Neural progenitor cell (in vitro differentiated cells): ENCODE measurements around the gene PLXNA4. TPM values are rescaled to one million over a fixed set of nuclear protein-coding genes. Genes with fewer than 3 reads are reported as not detected.
A peak's percentile ranks its signal among the peaks of the same experiment; 100 is the strongest.

Experiments used
- DNase-seq: peaks from one replicate; pipeline ENCODE4 v3.0.0-alpha.2; 2016; ENCODE audit warnings: low spot score
- H2AFZ ChIP-seq: fragments of 200-600 bp; sonication (generic); replicated peaks from 2 replicates; pipeline ENCODE4 v1.6.1; 2016; ENCODE audit warnings: antibody characterized with exemption
- H3F3A ChIP-seq: fragments of 200-600 bp; sonication (generic); 2 replicates; pipeline ENCODE4 v1.6.1; 2016; ENCODE audit warnings: antibody characterized with exemption, low read depth
- H3K27ac ChIP-seq: fragments of 200-600 bp; sonication (generic); 2 replicates; pipeline ENCODE4 v1.5.1; 2016; ENCODE audit warnings: mild to moderate bottlenecking
- H3K27me3 ChIP-seq: fragments of 200-600 bp; sonication (generic); 2 replicates; pipeline ENCODE4 v1.6.1; 2016; ENCODE audit warnings: mild to moderate bottlenecking, moderate library complexity
- H3K36me3 ChIP-seq: fragments of 200-600 bp; sonication (generic); 2 replicates; pipeline ENCODE4 v1.5.1; 2016
- H3K4me1 ChIP-seq: fragments of 200-600 bp; sonication (generic); 2 replicates; pipeline ENCODE4 v1.6.1; 2016; ENCODE audit warnings: mixed run types
- H3K4me2 ChIP-seq: fragments of 200-600 bp; sonication (generic); 2 replicates; pipeline ENCODE4 v1.6.1; 2016
- H3K4me3 ChIP-seq: fragments of 200-600 bp; sonication (generic); 2 replicates; pipeline ENCODE4 v1.5.1; 2016
- H3K79me2 ChIP-seq: fragments of 200-600 bp; sonication (generic); 2 replicates; pipeline ENCODE4 v1.6.1; 2016; ENCODE audit warnings: low read depth
- H3K9ac ChIP-seq: fragments of 200-600 bp; sonication (generic); 2 replicates; pipeline ENCODE4 v1.6.1; 2016
- H3K9me3 ChIP-seq: fragments of 200-600 bp; sonication (generic); 2 replicates; pipeline ENCODE4 v1.5.1; 2016; ENCODE audit warnings: low read depth
- H4K20me1 ChIP-seq: fragments of 200-600 bp; sonication (generic); 2 replicates; pipeline ENCODE4 v1.6.1; 2016; ENCODE audit warnings: low read depth
- H3K27ac Mint-ChIP-seq: 3 replicates; pipeline ENCODE4 v1.8.0; 2021; ENCODE audit warnings: mixed read lengths
- H3K27me3 Mint-ChIP-seq: 2 replicates; pipeline ENCODE4 v1.8.0; 2022; ENCODE audit warnings: low read depth, mild to moderate bottlenecking, inconsistent platforms, moderate library complexity, mixed read lengths; ENCODE audit not compliant: insufficient read depth
- H3K36me3 Mint-ChIP-seq: 3 replicates; pipeline ENCODE4 v1.8.0; 2021; ENCODE audit warnings: mixed read lengths
- H3K4me1 Mint-ChIP-seq: 3 replicates; pipeline ENCODE4 v1.8.0; 2021; ENCODE audit warnings: mixed read lengths
- H3K4me3 Mint-ChIP-seq: 3 replicates; pipeline ENCODE4 v1.8.0; 2021; ENCODE audit warnings: mild to moderate bottlenecking, moderate library complexity, mixed read lengths
- H3K9me3 Mint-ChIP-seq: 3 replicates; pipeline ENCODE4 v1.8.0; 2020; ENCODE audit warnings: mixed read lengths
- EZH2 ChIP-seq: fragments of 200-600 bp; sonication (generic); IDR thresholded peaks from 2 replicates; pipeline ENCODE4 v1.6.1; 2017; ENCODE audit warnings: antibody characterized with exemption, mild to moderate bottlenecking, moderate library complexity
- EZH2phosphoT487 ChIP-seq: fragments of 200-600 bp; sonication (generic); IDR thresholded peaks from 2 replicates; pipeline ENCODE4 v1.6.1; 2017; ENCODE audit warnings: antibody characterized with exemption
- total RNA-seq: library from RNA; depleted of rRNA; stranded (reverse); fragments of >200 nt; gene quantifications from 2 replicates; pipeline ENCODE4 v1.2.3, GENCODE V29; 2015; ENCODE audit warnings: low replicate concordance
- TF ChIP-seq, protein P1 (sequence below): fragments of 200-600 bp; sonication (generic); IDR thresholded peaks from 2 replicates; pipeline ENCODE4 v1.5.1; 2017; ENCODE audit warnings: antibody characterized with exemption, mild to moderate bottlenecking

The PLXNA4 gene
- total RNA-seq, 1 donor from 2014 or later = 0.49 TPM

DNA sequence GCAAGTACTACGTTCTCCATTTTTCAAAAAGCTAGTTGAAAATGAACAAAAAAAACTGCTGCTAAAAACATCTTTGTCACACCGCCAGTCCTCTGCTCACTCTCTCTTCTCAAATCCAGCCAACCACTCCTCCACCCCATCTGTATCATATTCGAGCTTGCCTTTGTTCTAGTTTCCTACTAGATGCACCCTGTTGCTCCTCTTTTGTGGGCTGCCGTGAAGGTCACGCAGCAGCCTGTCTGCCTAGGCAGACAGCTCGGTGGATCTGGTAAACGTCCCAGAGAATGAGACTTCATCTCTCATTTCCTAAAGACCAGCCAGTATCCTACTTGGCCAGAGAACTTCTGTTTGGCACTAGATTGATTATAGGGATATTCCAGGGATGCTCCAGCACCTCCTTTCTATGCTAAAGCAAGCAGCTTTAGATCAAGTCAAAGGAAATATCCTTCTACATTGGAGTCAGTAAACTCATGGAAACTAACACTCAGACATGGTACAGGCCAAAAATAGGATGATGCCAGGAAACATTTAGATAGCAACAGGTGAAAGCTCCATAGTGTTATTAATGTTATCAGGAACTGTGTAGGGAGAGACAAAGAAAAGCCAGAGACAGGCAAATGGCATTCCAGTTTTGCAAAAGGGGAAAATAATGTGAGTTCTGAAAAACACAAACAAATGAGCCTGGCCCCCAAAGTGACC, 8.7 kb upstream of the PLXNA4 start:
- Mint-ChIP-seq H3K36me3 (no peaks in the 10 kb centered on the region), H3K27ac (peak overlapping the region; percentile 53), H3K9me3 (no peaks in the 10 kb centered on the region), H3K27me3 (peaks cover 6% of the 10 kb centered on the region), H3K4me1 (peaks cover 19% of the 10 kb centered on the region), H3K4me3 (peak overlapping the region; percentile 1)
- DNase-seq = no peak
- TF ChIP-seq, protein P1, sequence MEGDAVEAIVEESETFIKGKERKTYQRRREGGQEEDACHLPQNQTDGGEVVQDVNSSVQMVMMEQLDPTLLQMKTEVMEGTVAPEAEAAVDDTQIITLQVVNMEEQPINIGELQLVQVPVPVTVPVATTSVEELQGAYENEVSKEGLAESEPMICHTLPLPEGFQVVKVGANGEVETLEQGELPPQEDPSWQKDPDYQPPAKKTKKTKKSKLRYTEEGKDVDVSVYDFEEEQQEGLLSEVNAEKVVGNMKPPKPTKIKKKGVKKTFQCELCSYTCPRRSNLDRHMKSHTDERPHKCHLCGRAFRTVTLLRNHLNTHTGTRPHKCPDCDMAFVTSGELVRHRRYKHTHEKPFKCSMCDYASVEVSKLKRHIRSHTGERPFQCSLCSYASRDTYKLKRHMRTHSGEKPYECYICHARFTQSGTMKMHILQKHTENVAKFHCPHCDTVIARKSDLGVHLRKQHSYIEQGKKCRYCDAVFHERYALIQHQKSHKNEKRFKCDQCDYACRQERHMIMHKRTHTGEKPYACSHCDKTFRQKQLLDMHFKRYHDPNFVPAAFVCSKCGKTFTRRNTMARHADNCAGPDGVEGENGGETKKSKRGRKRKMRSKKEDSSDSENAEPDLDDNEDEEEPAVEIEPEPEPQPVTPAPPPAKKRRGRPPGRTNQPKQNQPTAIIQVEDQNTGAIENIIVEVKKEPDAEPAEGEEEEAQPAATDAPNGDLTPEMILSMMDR = no peak
- TF ChIP-seq EZH2 = no peak
- no peak for TF ChIP-seq EZH2phosphoT487
- no peaks in the 10 kb centered on the region for H3K79me2 ChIP-seq
- H3K4me2 ChIP-seq = no peak overlapping the region
- H3K4me3 ChIP-seq = no peak overlapping the region
- H3F3A ChIP-seq = peaks cover under 1% of the 10 kb centered on the region
- H2AFZ ChIP-seq = no peak overlapping the region
- no peaks in the 10 kb centered on the region for H4K20me1 ChIP-seq
- H3K4me1 ChIP-seq = peaks cover under 1% of the 10 kb centered on the region
- no peaks in the 10 kb centered on the region for H3K9me3 ChIP-seq
- H3K27me3 ChIP-seq = peaks cover 30% of the 10 kb centered on the region
- H3K27ac ChIP-seq = no peak overlapping the region
- no peak overlapping the region for H3K9ac ChIP-seq
- H3K36me3 ChIP-seq = no peaks in the 10 kb centered on the region

DNA sequence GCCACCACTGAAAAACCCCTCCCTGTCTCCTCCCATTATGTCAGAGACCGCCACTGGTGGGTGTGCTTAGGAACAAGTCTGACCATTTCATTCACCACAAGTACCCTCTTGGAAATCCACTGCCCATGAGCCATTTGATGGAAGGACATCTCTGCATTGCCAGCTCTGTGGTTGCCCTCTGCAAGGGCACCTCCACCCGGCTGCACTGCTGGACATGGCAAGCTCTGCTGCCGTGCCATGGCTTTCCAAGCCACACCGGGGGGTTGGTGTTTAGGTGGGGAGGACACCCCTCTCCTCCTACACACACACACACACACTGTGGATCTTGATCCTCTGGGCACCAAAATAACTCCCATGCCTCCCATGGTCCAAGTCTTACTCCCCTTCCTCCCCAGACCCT, 5.2 kb upstream of the PLXNA4 start:
- H3K4me3 Mint-ChIP-seq = no peak overlapping the region
- H3F3A ChIP-seq = no peaks in the 10 kb centered on the region
- DNase-seq = no peak
- TF ChIP-seq EZH2phosphoT487 (no peak), EZH2 (no peak)
- TF ChIP-seq, protein P1 = no peak
- peaks cover 3% of the 10 kb centered on the region for H4K20me1 ChIP-seq
- H3K9me3 ChIP-seq = no peaks in the 10 kb centered on the region
- peaks cover 2% of the 10 kb centered on the region for H3K9me3 Mint-ChIP-seq
- H3K79me2 ChIP-seq = no peaks in the 10 kb centered on the region
- H3K27ac ChIP-seq = no peak overlapping the region
- peaks cover 19% of the 10 kb centered on the region for H3K27me3 Mint-ChIP-seq
- no peak overlapping the region for H3K4me2 ChIP-seq
- peak overlapping the region; percentile 4 for H3K27ac Mint-ChIP-seq
- no peak overlapping the region for H2AFZ ChIP-seq
- no peaks in the 10 kb centered on the region for H3K36me3 ChIP-seq
- no peaks in the 10 kb centered on the region for H3K36me3 Mint-ChIP-seq
- H3K9ac ChIP-seq = no peak overlapping the region
- peaks cover 58% of the 10 kb centered on the region for H3K27me3 ChIP-seq
- peaks cover 19% of the 10 kb centered on the region for H3K4me1 Mint-ChIP-seq
- H3K4me3 ChIP-seq = no peak overlapping the region
- peaks cover 1% of the 10 kb centered on the region for H3K4me1 ChIP-seq

DNA sequence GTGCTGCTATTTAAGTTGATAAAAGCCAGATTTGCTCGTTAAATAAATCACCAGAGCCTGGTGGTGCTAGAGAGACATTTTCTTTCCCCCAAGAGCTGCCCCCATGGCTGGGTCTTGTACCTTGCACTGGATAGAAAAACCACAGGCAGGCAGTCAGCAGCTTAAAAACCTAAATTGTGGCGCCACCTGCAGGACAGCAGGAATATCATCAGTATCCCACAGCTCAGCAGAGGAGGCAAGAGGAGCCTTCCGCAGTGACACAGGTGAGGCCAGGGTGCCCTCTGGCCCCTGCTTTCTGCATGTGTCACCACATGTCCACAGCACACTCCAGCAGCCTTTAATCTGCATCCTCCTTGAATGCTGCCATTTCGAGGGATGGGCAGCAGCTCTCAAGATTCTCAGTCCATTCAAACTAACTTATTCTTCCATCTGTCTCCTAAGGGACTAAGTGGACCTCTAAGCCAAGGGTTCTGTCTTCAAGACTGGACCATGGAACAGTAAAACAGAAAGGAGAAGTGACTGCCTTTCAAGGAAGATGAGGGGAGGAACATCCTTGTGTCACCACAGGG, 4.5 kb upstream of the PLXNA4 start:
- Histone ChIP-seq H3K9me3 (no peaks in the 10 kb centered on the region), H3K9ac (no peak overlapping the region), H3K36me3 (no peaks in the 10 kb centered on the region), H3F3A (peaks cover 1% of the 10 kb centered on the region), H3K4me3 (no peak overlapping the region), H3K79me2 (no peaks in the 10 kb centered on the region), H2AFZ (no peak overlapping the region), H4K20me1 (peaks cover 6% of the 10 kb centered on the region), H3K4me2 (no peak overlapping the region), H3K4me1 (peaks cover 8% of the 10 kb centered on the region), H3K27ac (no peak overlapping the region), H3K27me3 (peaks cover 61% of the 10 kb centered on the region)
- Mint-ChIP-seq H3K4me3 (no peak overlapping the region), H3K4me1 (peaks cover 21% of the 10 kb centered on the region), H3K27ac (no peak overlapping the region), H3K27me3 (peaks cover 24% of the 10 kb centered on the region), H3K36me3 (no peaks in the 10 kb centered on the region), H3K9me3 (peaks cover 2% of the 10 kb centered on the region)
- TF ChIP-seq EZH2phosphoT487 = no peak
- TF ChIP-seq EZH2 = no peak
- TF ChIP-seq, protein P1 = peak; percentile 86
- peak; percentile 87 for DNase-seq
